Measurements from ENCODE around the gene MARK4. TPM values are rescaled to one million over a fixed set of nuclear protein-coding genes. Genes with fewer than 3 reads are reported as not detected.
"Not testable (repeated sequence)": the region's sequence is repeated elsewhere in the genome, so short reads cannot be mapped to it uniquely, and the experiment has no call there.

The MARK4 gene
- total RNA-seq, 2 experiments from 2014 or later = 18.1 to 19.8 TPM

- POLR2A ChIA-PET = no interaction called here
- no peak for ATAC-seq (ENCODE audit: poor library complexity)
- Mint-ChIP-seq H3K36me3 (ENCODE audit: low read depth) (peaks cover 5% of the 10 kb centered on the region), H3K27ac (no peak overlapping the region), H3K4me1 (ENCODE audit: low read depth) (no peaks in the 10 kb centered on the region), H3K4me3 (no peak overlapping the region), H3K9me3 (no peaks in the 10 kb centered on the region), H3K27me3 (no peaks in the 10 kb centered on the region)
- Histone ChIP-seq H3K36me3 (ENCODE audit: insufficient read depth, low read length) (no peaks in the 10 kb centered on the region), H3K4me3 (ENCODE audit: low read length) (no peak overlapping the region), H3K27me3 (ENCODE audit: control insufficient read depth in 1 of 2, insufficient read depth in 2 of 2, low read length in 2 of 2) (no peaks in the 10 kb centered on the region), H3K9me3 (ENCODE audit: control insufficient read depth in 1 of 2, insufficient read depth in 1 of 2, low read length in 2 of 2) (peaks cover 0 to 5% of the 10 kb centered on the region in 2 experiments), H3K4me1 (ENCODE audit: insufficient read depth, low read length) (no peaks in the 10 kb centered on the region), H3K27ac (ENCODE audit: low read depth in 1 of 2, low read length in 2 of 2) (no peak overlapping the region)
- CTCF ChIA-PET = no interaction called here
- TF ChIP-seq CTCF (IDR thresholded peaks at IDR 0.05) = no peak
- intact Hi-C loops (cut with DNase I, micrococcal nuclease) = no loop called here
- DNase-seq = no peak
Observed at GRCh38 chr19:45306040-45306439, 55.0 kb downstream of the MARK4 start.

- no peak overlapping the region for H3K4me3 ChIP-seq (ENCODE audit: low read length)
- no peaks in the 10 kb centered on the region for H3K4me1 Mint-ChIP-seq (ENCODE audit: low read depth)
- H3K27me3 Mint-ChIP-seq = peaks cover 4% of the 10 kb centered on the region
- H3K4me1 ChIP-seq (ENCODE audit: insufficient read depth, low read length) = no peaks in the 10 kb centered on the region
- H3K36me3 Mint-ChIP-seq (ENCODE audit: low read depth) = peaks cover 5% of the 10 kb centered on the region
- no peaks in the 10 kb centered on the region for H3K9me3 Mint-ChIP-seq
- H3K36me3 ChIP-seq (ENCODE audit: insufficient read depth, low read length) = no peaks in the 10 kb centered on the region
- CTCF ChIA-PET = no interaction called here
- no peak overlapping the region for H3K27ac Mint-ChIP-seq
- no peaks in the 10 kb centered on the region for H3K27me3 ChIP-seq (ENCODE audit: control insufficient read depth in 1 of 2, insufficient read depth in 2 of 2, low read length in 2 of 2)
- H3K9me3 ChIP-seq (ENCODE audit: control insufficient read depth in 1 of 2, insufficient read depth in 1 of 2, low read length in 2 of 2) = peaks cover 0 to 5% of the 10 kb centered on the region in 2 experiments
- ATAC-seq (ENCODE audit: poor library complexity) (no peak), DNase-seq (no peak)
- no peak overlapping the region for H3K4me3 Mint-ChIP-seq
- intact Hi-C loops (cut with DNase I, micrococcal nuclease) = no loop called here
- no peak for TF ChIP-seq CTCF (IDR thresholded peaks at IDR 0.05)
- H3K27ac ChIP-seq (ENCODE audit: low read depth in 1 of 2, low read length in 2 of 2) = no peak overlapping the region
- POLR2A ChIA-PET = no interaction called here
Observed at GRCh38 chr19:45306518-45307027, 55.5 kb downstream of the MARK4 start.

- H3K27ac ChIP-seq (ENCODE audit: low read depth in 1 of 2, low read length in 2 of 2) = no peak overlapping the region
- no peaks in the 10 kb centered on the region for H3K4me1 ChIP-seq (ENCODE audit: insufficient read depth, low read length)
- ChIA-PET CTCF (no interaction called here), POLR2A (no interaction called here)
- H3K4me3 ChIP-seq (ENCODE audit: low read length) = no peak overlapping the region
- Mint-ChIP-seq H3K4me1 (ENCODE audit: low read depth) (no peaks in the 10 kb centered on the region), H3K4me3 (no peak overlapping the region), H3K27ac (no peak overlapping the region), H3K36me3 (ENCODE audit: low read depth) (peaks cover 5% of the 10 kb centered on the region), H3K9me3 (no peaks in the 10 kb centered on the region), H3K27me3 (peaks cover 8% of the 10 kb centered on the region)
- peaks cover 0 to 5% of the 10 kb centered on the region in 2 experiments for H3K9me3 ChIP-seq (ENCODE audit: control insufficient read depth in 1 of 2, insufficient read depth in 1 of 2, low read length in 2 of 2)
- ATAC-seq (ENCODE audit: poor library complexity) (no peak), DNase-seq (no peak)
- no peaks in the 10 kb centered on the region for H3K36me3 ChIP-seq (ENCODE audit: insufficient read depth, low read length)
- intact Hi-C loops (cut with DNase I, micrococcal nuclease) = no loop called here
- no peak for TF ChIP-seq CTCF (IDR thresholded peaks at IDR 0.05)
- peaks cover 2 to 5% of the 10 kb centered on the region in 2 experiments for H3K27me3 ChIP-seq (ENCODE audit: control insufficient read depth in 1 of 2, insufficient read depth in 2 of 2, low read length in 2 of 2)
Observed at GRCh38 chr19:45307361-45307760, 56.3 kb downstream of the MARK4 start.

GRCh38 chr19:45309322-45309721, 58.3 kb downstream of the MARK4 start:
- POLR2A ChIA-PET, CTCF ChIA-PET: not testable (repeated sequence)
- peaks cover 2 to 16% of the 10 kb centered on the region in 2 experiments for H3K27me3 ChIP-seq (ENCODE audit: control insufficient read depth in 1 of 2, insufficient read depth in 2 of 2, low read length in 2 of 2)

More at GRCh38 chr19:45309322-45309721, 58.3 kb downstream of the MARK4 start:
- H3K27me3 Mint-ChIP-seq = peaks cover 20% of the 10 kb centered on the region
- H3K4me3 ChIP-seq (ENCODE audit: low read length); H3K9me3 ChIP-seq (ENCODE audit: control insufficient read depth in 1 of 2, insufficient read depth in 1 of 2, low read length in 2 of 2); H3K36me3 ChIP-seq (ENCODE audit: insufficient read depth, low read length); H3K27ac Mint-ChIP-seq; H3K4me1 Mint-ChIP-seq (ENCODE audit: low read depth); ATAC-seq (ENCODE audit: poor library complexity); H3K36me3 Mint-ChIP-seq (ENCODE audit: low read depth); DNase-seq; H3K9me3 Mint-ChIP-seq; H3K4me3 Mint-ChIP-seq; intact Hi-C loops (cut with DNase I, micrococcal nuclease); H3K27ac ChIP-seq (ENCODE audit: low read depth in 1 of 2, low read length in 2 of 2); H3K4me1 ChIP-seq (ENCODE audit: insufficient read depth, low read length): not testable (repeated sequence)

Measured in CD4-positive, alpha-beta T cell (primary cell).